ENCODE measurements around the gene MSI2. TPM values are rescaled to one million over a fixed set of nuclear protein-coding genes. Genes with fewer than 3 reads are reported as not detected.
A peak's percentile ranks its signal among the peaks of the same experiment; 100 is the strongest.

Gene MSI2
- total and polyA plus RNA-seq, 12 donors: 25.5 to 135 (median 121) TPM

DNA sequence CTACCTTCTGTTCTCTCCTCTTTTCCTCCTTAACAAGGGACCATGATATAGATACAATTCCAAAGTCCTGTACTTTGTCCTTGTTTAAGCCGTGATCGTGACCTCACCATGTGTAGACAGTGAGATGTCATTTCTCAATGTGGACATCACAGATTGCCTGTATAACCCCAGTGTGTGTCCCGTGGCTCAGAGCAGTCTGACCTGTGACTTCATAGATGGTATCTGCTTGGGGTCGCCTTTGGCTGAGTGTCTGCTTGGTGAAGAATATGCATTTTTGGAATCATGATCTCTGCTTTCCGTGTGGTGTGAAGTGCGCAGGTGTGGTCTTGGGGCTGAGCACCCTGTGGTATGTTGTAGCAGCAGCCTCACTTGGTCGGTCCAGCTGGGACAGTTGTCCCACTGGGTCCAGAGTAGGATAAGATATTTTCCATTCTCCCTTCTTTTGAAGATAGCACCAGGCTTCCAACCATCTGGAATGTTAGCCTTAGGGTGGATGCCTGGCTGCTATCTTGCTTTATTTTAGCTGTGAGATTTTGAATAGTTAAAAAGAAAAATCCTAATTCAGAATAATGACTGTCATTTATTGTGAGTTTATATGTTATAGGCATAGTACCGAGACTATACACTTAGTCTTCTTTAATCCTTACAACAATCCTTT, 13.4 kb downstream of the MSI2 start:
- 84 to 89% methylated on average over 8 of the region's 8 CpGs for WGBS, 2 donors
- no peak for DNase-seq
- Histone ChIP-seq H3K4me1 (peaks cover 0 to 24% (median 13%) of the 10 kb centered on the region in 9 donors), H3K9me3 (no peaks in the 10 kb centered on the region), H3K36me3 (peaks cover 0 to 84% (median 4%) of the 10 kb centered on the region in 9 donors), H3K27ac (no peak overlapping the region), H3K27me3 (no peaks in the 10 kb centered on the region), H3K4me3 (no peak overlapping the region)
- TF ChIP-seq, protein P1, sequence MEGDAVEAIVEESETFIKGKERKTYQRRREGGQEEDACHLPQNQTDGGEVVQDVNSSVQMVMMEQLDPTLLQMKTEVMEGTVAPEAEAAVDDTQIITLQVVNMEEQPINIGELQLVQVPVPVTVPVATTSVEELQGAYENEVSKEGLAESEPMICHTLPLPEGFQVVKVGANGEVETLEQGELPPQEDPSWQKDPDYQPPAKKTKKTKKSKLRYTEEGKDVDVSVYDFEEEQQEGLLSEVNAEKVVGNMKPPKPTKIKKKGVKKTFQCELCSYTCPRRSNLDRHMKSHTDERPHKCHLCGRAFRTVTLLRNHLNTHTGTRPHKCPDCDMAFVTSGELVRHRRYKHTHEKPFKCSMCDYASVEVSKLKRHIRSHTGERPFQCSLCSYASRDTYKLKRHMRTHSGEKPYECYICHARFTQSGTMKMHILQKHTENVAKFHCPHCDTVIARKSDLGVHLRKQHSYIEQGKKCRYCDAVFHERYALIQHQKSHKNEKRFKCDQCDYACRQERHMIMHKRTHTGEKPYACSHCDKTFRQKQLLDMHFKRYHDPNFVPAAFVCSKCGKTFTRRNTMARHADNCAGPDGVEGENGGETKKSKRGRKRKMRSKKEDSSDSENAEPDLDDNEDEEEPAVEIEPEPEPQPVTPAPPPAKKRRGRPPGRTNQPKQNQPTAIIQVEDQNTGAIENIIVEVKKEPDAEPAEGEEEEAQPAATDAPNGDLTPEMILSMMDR (IDR thresholded peaks at IDR 0.05): no peak
- ATAC-seq: peak in 1 of 8 donors; percentile 18
- intact Hi-C loops (cut with DNase I): loop anchor here in 1 of 10 donors (10.0 kb wide), 1 partner anchor 165 kb away; no protein-coding TSS in a partner anchor

DNA sequence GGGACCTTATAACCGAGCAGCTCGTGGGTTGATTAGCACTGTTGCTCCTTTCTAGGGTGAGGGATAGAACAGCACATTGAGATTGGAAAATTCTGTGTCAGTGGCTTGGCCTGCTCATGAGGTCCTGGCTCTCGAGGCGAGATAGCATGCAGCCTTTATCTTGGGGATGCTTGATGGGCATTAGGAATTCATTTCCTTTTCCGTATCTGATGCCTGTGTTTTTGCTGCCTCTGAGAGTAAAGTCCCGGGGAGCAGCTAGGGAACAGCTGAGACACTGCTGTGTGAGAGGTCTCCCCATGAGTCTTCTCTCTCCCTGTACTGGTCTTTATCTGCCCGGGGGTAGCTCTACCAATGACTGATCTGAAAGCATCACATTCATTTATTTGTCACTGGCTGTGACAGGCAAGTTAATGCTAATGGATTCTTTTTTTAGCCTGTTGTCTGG, 14.5 kb downstream of the MSI2 start:
- ATAC-seq (peak in 6 of 8 donors; percentile 17 to 55 (median 32)), DNase-seq (no peak)
- intact Hi-C loops (cut with DNase I): no loop called here
- H3K36me3 ChIP-seq: peaks cover 0 to 75% (median 4%) of the 10 kb centered on the region in 9 donors
- H3K27ac ChIP-seq: peak overlapping the region in 2 of 10 donors; percentile 12 to 30
- no peaks in the 10 kb centered on the region for H3K9me3 ChIP-seq
- TF ChIP-seq, protein P1 (IDR thresholded peaks at IDR 0.05): no peak
- 39 to 50% methylated on average over 7 of the region's 7 CpGs for WGBS, 2 donors
- H3K4me1 ChIP-seq: peaks cover 0 to 30% (median 13%) of the 10 kb centered on the region in 9 donors
- no peak overlapping the region for H3K4me3 ChIP-seq
- H3K27me3 ChIP-seq: no peaks in the 10 kb centered on the region

DNA sequence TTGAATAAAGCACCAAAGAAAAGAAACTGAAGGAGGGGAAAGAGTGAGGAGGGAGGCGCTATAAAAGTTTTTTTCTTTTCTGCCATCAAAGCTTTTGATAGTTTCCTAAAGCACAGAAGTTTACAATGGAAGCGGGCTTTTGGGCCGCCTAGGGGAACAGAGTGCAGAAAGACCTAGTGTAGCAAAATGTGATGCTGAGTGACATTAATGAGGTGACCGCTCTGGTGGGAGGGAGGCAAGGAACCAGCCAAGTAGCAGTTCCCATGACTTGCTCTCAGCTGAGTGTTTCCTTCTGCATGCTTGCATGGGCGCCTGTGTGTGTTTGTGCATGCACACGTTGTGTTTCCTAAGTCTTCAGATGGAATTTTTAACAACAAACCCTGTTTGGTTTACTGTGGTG, 15.5 kb downstream of the MSI2 start:
- intact Hi-C loops (cut with DNase I): no loop called here
- WGBS, 2 donors: 92 to 94% methylated on average over 6 of the region's 6 CpGs
- DNase-seq: no peak
- no peak for ATAC-seq
- Histone ChIP-seq H3K9me3 (no peaks in the 10 kb centered on the region), H3K36me3 (peaks cover 0 to 65% (median 4%) of the 10 kb centered on the region in 9 donors), H3K4me1 (peaks cover 0 to 35% (median 13%) of the 10 kb centered on the region in 9 donors), H3K4me3 (no peak overlapping the region), H3K27ac (no peak overlapping the region), H3K27me3 (no peaks in the 10 kb centered on the region)
- TF ChIP-seq, protein P1 (IDR thresholded peaks at IDR 0.05): no peak

DNA sequence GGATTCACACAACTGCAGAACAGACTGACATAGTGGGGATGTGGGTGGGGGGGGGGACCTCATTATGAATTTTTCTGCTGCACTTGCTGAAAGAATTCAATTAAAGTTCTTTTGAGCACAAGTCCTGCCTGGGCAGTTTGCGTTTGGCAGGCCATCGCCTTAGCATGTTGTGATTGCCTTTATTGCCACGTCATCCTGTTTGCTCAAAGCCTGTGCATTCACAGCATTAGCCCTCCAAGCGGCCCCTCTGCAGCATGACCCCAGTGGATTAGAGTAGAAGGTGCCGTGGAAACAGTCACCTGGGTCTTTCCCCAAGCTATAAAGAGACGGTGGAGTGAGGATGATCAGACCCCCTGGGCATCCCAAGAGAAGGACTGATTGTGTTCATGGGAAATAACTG, 17.2 kb downstream of the MSI2 start:
- no peak for ATAC-seq
- H3K9me3 ChIP-seq: no peaks in the 10 kb centered on the region
- intact Hi-C loops (cut with DNase I): no loop called here
- 94 to 95% methylated on average over 6 of the region's 6 CpGs for WGBS, 2 donors
- peaks cover 0 to 61% (median 4%) of the 10 kb centered on the region in 9 donors for H3K36me3 ChIP-seq
- TF ChIP-seq, protein P1 (IDR thresholded peaks at IDR 0.05): no peak
- DNase-seq: no peak
- peaks cover 0 to 35% (median 13%) of the 10 kb centered on the region in 9 donors for H3K4me1 ChIP-seq
- no peak overlapping the region for H3K4me3 ChIP-seq
- H3K27ac ChIP-seq: no peak overlapping the region
- H3K27me3 ChIP-seq: no peaks in the 10 kb centered on the region
